Activated naive CD8-positive, alpha-beta T cell treated with anti-CD3 and anti-CD28 coated beads for 36 hours (primary cell): ENCODE data around the gene EBF4. TPM values are rescaled to one million over a fixed set of nuclear protein-coding genes. Genes with fewer than 3 reads are reported as not detected.
A peak's percentile ranks its signal among the peaks of the same experiment; 100 is the strongest.
"Not testable (repeated sequence)": the region's sequence is repeated elsewhere in the genome, so short reads cannot be mapped to it uniquely, and the experiment has no call there.

Experiments used
- DNase-seq: peaks from one replicate; pipeline ENCODE4 v3.0.0; 2021
- H3K27ac Mint-ChIP-seq: one replicate; pipeline ENCODE4 v1.8.0; 2022; ENCODE audit warnings: mild to moderate bottlenecking, moderate library complexity, mixed read lengths
- H3K27me3 Mint-ChIP-seq: one replicate; pipeline ENCODE4 v1.8.0; 2022; ENCODE audit warnings: mild to moderate bottlenecking, mixed read lengths
- H3K36me3 Mint-ChIP-seq: one replicate; pipeline ENCODE4 v1.8.0; 2021; ENCODE audit warnings: mild to moderate bottlenecking, mixed read lengths
- H3K4me1 Mint-ChIP-seq: one replicate; pipeline ENCODE4 v1.8.0; 2021; ENCODE audit warnings: mixed read lengths
- H3K4me3 Mint-ChIP-seq: one replicate; pipeline ENCODE4 v1.8.0; 2022; ENCODE audit warnings: mild to moderate bottlenecking, moderate library complexity, mixed read lengths
- H3K9me3 Mint-ChIP-seq: one replicate; pipeline ENCODE4 v1.8.0; 2022; ENCODE audit warnings: mixed read lengths
- total RNA-seq, 2 experiments: library from RNA; stranded (reverse); gene quantifications; one replicate each; pipeline ENCODE4 v1.2.3, GENCODE V29; 2021

Gene EBF4
- total RNA-seq, 2 experiments from 2014 or later: 0.66 to 0.98 TPM

DNA sequence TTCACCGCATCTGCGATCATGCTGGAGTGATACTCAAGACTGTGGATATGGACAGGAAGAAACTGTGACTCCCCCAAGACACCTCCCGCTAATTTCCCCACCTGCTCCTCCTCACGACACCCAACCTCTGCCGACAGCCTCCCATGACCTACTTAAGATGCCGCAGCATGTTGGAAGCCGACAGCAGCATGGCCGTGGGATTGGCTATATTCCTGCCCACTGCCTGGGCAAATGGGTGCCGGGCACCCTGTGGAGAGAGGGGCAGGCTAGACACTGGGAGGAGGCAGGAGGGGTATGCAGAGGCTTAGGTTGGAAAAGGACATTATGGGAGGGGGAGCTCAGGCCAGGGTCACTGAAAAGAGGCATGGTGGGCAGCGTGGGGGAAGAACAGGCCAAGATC, 33.0 kb upstream of the EBF4 start:
- Mint-ChIP-seq H3K36me3 (peaks cover 54% of the 10 kb centered on the region), H3K9me3 (no peaks in the 10 kb centered on the region), H3K27ac (no peak overlapping the region), H3K27me3 (peaks cover 1% of the 10 kb centered on the region), H3K4me3 (no peak overlapping the region), H3K4me1 (peaks cover 43% of the 10 kb centered on the region)
- DNase-seq: no peak

DNA sequence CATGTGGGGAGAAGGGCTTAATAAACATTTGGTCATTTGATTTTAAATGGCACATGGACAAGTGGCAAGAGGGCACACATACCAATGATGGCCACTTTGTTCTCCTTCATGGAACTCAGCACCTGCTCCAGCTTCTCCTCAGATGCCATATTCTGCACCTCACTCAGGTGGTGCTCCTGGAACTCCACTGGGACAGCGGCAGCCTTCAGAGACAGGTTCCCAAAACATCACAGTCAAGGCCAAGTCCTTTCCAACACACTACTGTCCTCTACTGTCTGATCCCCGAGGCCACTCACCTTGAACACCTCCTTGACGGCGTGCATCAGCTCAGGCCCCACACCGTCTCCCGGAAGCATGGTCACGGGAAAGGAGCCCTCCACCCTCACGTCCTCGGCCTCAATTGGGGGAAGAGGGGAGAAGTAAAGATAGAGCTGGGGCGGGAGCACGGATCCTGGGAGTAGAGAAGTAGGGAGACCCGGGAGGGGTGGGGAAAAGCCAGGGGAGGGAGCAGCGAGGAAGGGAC, 29.2 kb upstream of the EBF4 start:
- peak overlapping the region; percentile 97 for H3K27ac Mint-ChIP-seq
- no peaks in the 10 kb centered on the region for H3K9me3 Mint-ChIP-seq
- H3K4me1 Mint-ChIP-seq: peaks cover 22% of the 10 kb centered on the region
- peaks cover 22% of the 10 kb centered on the region for H3K36me3 Mint-ChIP-seq
- H3K4me3 Mint-ChIP-seq: peak overlapping the region; percentile 92
- DNase-seq: no peak
- H3K27me3 Mint-ChIP-seq: no peaks in the 10 kb centered on the region

DNA sequence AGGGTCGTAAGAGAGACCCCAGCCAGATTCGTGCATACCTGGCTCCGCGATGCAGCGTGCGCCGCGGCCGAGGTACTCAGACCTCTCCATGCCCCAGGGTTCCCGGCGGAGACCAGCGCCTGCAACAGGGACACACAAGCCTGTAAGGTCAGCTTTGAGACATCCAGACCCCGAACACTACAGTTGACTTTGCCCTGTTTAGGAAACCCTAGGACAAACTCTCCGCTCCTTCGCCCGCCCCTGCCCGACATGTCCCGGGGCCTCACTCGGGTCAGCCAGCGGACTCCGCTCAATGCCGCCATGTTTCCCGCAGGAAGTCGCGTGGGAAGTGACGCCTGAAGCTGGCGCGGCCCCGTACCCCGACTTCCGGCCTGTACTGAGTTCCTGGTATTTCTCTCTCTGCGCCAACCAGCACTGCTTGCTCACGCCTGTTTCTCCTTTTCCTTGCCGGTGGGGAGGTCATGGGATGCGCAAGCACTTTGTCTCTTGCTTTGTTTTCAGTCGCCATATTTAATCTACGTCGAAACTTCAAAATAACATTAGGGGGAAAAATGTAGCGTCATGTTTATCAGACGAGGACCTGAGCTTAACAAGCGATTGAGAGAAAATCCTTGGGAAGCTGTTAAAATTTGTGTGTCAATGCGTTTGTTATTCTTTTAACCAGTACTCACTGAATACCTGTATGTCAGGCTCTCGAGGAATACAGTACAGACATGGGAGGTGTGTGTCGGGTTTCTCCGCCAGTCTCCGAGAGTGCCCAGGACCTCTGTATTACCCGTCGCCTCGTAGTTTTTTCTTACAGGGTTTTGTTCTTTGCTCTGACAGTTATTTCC, 28.5 kb upstream of the EBF4 start, which contains the start of gene IDH3B:
Gene IDH3B (minus strand): TSS at position 330 of the 833 bp plus-strand sequence. CDS start 28 bp downstream, at position 302.
- DNase-seq: peak; percentile 91
- Mint-ChIP-seq H3K36me3 (peaks cover 15% of the 10 kb centered on the region), H3K9me3 (no peaks in the 10 kb centered on the region), H3K27ac (peak within 1 kb of the TSS; percentile 97), H3K4me3 (peak within 1 kb of the TSS; percentile 92), H3K27me3 (no peaks in the 10 kb centered on the region), H3K4me1 (peaks cover 22% of the 10 kb centered on the region)

DNA sequence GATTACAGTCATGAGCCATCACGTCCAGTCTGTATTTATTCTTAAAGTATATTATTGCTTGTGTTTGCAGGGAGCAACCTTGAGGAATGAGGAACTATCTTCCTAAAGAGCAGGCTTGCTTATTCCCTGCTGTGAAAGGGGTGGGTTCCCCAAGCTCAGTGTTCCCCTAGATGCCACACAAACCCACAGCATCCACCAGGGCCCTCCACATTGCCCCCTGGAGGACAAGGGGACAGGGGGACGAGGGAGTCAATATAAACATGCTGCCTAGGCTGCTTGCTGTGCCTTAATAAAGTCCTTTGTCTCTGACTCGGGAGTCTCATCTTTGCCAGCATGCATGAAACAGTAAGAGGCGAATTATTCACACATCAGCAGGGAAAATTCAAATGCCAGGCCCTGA, 20.6 kb upstream of the EBF4 start:
- H3K27ac Mint-ChIP-seq: no peak overlapping the region
- H3K36me3 Mint-ChIP-seq: no peaks in the 10 kb centered on the region
- H3K4me3 Mint-ChIP-seq: no peak overlapping the region
- no peaks in the 10 kb centered on the region for H3K4me1 Mint-ChIP-seq
- H3K27me3 Mint-ChIP-seq: no peaks in the 10 kb centered on the region
- no peak for DNase-seq
- no peaks in the 10 kb centered on the region for H3K9me3 Mint-ChIP-seq

DNA sequence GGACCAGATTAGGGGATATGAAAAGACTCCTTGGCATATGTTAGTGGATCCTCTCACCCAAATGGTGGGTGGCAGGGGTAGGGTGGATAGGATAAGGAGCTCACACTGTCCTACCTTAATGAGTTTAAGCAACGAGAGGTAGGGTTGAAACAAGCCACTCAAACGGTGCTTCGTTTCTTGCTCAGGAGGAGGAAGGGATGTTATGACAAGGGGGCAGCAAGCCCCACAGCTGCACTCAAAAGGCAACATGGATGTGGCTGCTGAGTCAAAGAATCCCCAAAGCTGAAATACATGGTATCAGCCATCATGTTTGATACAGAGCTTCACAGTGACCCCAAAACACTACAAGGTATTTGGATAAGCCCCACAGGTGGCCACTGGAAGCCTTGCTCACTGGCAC, 20.1 kb upstream of the EBF4 start:
- no peaks in the 10 kb centered on the region for H3K36me3 Mint-ChIP-seq
- no peak for DNase-seq
- no peaks in the 10 kb centered on the region for H3K9me3 Mint-ChIP-seq
- no peak overlapping the region for H3K27ac Mint-ChIP-seq
- H3K4me3 Mint-ChIP-seq: no peak overlapping the region
- no peaks in the 10 kb centered on the region for H3K27me3 Mint-ChIP-seq
- no peaks in the 10 kb centered on the region for H3K4me1 Mint-ChIP-seq

DNA sequence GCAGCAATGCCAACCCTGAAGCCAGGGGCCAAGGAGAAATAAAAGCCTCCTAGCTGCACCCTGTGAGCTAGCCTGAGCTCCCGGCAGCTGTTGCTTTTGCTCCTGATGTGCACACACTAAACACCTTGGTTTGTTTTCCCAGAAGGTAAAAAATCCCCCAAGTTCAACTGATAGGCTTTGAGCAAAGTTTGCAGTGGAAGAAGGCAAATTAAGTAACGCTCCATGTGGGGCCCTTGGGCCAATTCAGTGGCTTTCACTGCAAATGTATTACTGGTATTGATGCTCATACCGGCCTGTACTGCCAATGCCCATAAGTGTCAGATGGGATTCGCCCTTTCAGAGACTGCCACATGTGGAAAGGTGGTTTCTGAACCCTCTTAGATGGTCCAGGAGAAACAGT, 19.1 kb upstream of the EBF4 start:
- Mint-ChIP-seq H3K9me3 (no peaks in the 10 kb centered on the region), H3K36me3 (no peaks in the 10 kb centered on the region), H3K27ac (no peak overlapping the region), H3K4me3 (no peak overlapping the region), H3K4me1 (no peaks in the 10 kb centered on the region), H3K27me3 (no peaks in the 10 kb centered on the region)
- DNase-seq: no peak

DNA sequence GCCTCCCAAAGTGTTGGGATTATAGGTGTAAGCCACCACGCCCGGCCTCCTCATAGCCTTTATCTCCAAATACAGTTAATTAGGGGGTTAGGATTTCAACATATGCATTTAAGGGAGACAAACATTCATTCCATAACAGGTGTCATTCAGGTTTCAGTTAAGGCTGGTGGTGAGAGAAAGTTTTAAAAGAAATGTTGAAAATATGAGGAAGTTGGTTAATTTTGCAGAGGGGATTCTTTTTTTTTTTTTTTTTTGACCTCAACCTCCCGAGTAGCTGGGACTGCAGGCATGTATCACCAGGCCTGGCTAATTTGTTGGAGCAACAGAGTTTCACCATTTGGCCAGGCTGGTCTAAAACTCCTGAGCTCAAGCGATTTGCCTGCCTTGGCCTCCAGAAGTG, 12.5 kb upstream of the EBF4 start:
- peaks cover 27% of the 10 kb centered on the region for H3K27me3 Mint-ChIP-seq
- H3K9me3 Mint-ChIP-seq: no peaks in the 10 kb centered on the region
- H3K4me3 Mint-ChIP-seq: no peak overlapping the region
- DNase-seq: no peak
- H3K36me3 Mint-ChIP-seq: no peaks in the 10 kb centered on the region
- H3K4me1 Mint-ChIP-seq: no peaks in the 10 kb centered on the region
- H3K27ac Mint-ChIP-seq: no peak overlapping the region

DNA sequence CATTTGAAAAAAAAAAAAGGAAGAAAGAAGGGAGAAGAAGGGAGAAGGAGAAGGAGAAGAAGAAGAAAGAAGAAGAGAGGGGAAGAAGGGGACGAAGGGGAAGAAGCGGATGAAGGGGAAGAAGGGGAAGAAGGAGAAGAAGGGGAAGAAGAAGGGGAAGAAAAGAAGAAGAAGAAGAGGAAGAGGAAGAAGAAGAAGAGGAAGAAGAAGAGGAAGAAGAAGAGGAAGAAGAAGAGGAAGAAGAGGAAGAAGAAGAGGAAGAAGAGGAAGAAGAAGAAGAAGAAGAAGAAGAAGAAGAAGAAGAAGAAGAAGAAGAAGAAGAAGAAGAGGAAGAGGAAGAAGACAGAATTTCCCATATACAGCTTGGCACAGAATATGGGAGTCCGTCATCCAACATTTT, 10.5 kb upstream of the EBF4 start:
- peaks cover 33% of the 10 kb centered on the region for H3K27me3 Mint-ChIP-seq
- H3K36me3 Mint-ChIP-seq, H3K4me3 Mint-ChIP-seq, H3K9me3 Mint-ChIP-seq, DNase-seq, H3K27ac Mint-ChIP-seq, H3K4me1 Mint-ChIP-seq: not testable (repeated sequence)

DNA sequence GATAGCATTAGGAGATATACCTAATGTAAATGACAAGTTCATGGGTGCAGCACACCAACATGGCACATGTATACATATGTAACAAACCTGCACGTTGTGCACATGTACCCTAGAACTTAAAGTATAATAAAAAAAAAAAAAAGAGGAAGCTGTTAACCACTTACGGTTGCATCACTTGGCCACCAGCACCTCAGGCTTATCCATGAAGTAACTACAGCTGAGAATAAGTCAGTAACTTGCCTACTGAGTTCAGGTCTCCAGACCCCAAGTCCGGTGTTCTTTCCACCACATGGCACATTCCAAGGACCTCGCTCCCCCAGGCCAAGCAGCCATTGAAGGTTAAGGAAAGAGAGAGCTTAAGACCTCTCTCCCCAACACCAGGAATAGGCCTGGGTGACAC, 7.8 kb upstream of the EBF4 start:
- H3K27me3 Mint-ChIP-seq: peaks cover 33% of the 10 kb centered on the region
- not testable (repeated sequence) for H3K4me3 Mint-ChIP-seq, H3K36me3 Mint-ChIP-seq, H3K9me3 Mint-ChIP-seq, DNase-seq, H3K27ac Mint-ChIP-seq
- peaks cover 12% of the 10 kb centered on the region for H3K4me1 Mint-ChIP-seq

DNA sequence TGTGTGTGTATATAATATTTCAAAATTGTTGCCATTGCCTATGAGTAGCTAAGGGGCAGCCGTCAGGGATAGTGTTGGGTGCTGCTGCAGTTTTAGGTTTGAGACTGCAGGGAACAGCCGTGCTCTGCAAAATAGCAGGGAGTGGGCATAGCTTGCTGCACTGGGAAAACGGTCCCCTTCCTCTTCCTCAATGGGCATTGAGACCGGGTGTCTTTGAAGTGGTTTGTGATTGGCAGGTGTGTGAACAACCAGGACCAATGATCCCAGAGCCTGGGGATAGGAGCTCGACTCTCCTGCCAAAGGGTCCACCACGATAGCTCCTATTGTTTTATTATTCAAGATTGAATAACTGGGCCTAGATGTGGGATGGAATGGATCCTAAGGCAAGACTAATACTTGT, 5.1 kb upstream of the EBF4 start:
- Mint-ChIP-seq H3K9me3 (no peaks in the 10 kb centered on the region), H3K27ac (no peak overlapping the region), H3K36me3 (peaks cover 2% of the 10 kb centered on the region), H3K4me1 (peaks cover 17% of the 10 kb centered on the region), H3K27me3 (peaks cover 29% of the 10 kb centered on the region), H3K4me3 (no peak overlapping the region)
- DNase-seq: no peak

DNA sequence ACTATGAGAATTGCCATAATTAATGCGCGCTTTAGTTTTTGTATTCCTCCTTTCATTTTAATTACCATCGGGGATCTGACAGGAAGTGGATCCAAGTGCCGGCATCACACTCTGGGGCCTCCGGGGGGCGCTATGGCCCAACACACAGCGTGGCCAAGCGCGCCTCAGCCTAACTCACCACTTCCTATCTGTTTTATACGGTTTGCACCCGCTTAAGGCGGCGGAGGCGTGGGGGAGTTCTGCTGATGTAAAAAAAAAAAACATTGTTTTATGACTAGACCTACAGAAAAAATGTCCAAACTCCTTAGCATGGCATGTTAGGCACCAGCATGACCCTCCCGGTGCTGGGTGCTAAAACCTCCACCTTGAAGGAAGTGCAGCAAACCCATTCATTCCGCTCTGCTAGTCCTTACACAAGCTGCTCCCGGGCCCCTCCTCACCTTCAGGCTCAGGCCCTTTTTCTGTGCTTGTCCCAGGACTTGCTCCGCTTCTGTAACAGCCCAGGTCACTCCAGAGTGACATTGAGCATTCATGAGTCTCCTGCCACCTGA, 4.5 kb upstream of the EBF4 start:
- H3K9me3 Mint-ChIP-seq: no peaks in the 10 kb centered on the region
- H3K4me3 Mint-ChIP-seq: no peak overlapping the region
- H3K27ac Mint-ChIP-seq: no peak overlapping the region
- H3K27me3 Mint-ChIP-seq: peaks cover 24% of the 10 kb centered on the region
- H3K4me1 Mint-ChIP-seq: peaks cover 17% of the 10 kb centered on the region
- peak; percentile 81 for DNase-seq
- H3K36me3 Mint-ChIP-seq: peaks cover 2% of the 10 kb centered on the region

DNA sequence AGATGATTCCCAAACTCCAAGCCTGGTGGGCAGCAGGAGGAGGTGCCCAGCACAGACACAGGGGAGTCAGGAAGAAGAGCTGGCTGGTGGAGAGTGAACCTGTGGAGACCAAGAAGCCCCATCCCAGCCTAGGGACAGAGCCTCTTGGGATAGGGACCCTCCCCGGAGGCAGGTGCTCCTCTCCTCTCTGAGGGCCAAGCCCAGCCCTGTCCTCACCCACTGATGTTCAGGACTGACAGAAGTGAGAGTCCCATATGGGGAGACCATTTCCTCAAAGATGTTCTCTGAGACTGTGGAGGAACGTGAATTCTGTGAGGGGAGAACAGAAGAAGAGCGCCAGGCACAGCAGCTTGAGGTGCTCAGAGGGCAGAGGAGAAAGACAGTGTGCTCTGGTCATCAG, 2.4 kb upstream of the EBF4 start:
- Mint-ChIP-seq H3K9me3 (no peaks in the 10 kb centered on the region), H3K27me3 (peaks cover 35% of the 10 kb centered on the region), H3K4me1 (peaks cover 17% of the 10 kb centered on the region), H3K27ac (no peak overlapping the region), H3K4me3 (no peak overlapping the region), H3K36me3 (peaks cover 2% of the 10 kb centered on the region)
- DNase-seq: no peak

DNA sequence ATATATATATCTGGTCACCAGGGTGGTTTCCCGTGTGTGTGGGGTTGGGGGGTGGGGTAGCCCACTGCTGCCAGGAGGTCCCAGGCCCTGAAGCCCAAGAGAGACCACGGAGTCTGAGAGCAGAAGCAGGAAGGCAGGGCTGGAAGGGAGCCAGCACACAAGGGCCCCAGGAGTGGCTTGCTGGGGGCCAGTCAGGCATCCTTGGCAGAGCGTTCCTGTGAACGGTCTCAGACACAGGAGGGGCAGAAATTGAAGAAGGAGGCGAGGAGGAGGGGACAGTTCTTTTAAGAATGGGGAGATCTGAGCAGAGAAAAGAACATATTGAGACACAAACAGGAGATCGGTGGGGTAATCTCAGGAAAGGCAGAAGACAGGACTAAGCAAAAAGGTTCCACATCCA, 1.9 kb upstream of the EBF4 start:
- Mint-ChIP-seq H3K9me3 (no peaks in the 10 kb centered on the region), H3K4me1 (peaks cover 17% of the 10 kb centered on the region), H3K36me3 (peaks cover 2% of the 10 kb centered on the region), H3K27ac (no peak overlapping the region), H3K4me3 (no peak overlapping the region), H3K27me3 (peaks cover 34% of the 10 kb centered on the region)
- no peak for DNase-seq

DNA sequence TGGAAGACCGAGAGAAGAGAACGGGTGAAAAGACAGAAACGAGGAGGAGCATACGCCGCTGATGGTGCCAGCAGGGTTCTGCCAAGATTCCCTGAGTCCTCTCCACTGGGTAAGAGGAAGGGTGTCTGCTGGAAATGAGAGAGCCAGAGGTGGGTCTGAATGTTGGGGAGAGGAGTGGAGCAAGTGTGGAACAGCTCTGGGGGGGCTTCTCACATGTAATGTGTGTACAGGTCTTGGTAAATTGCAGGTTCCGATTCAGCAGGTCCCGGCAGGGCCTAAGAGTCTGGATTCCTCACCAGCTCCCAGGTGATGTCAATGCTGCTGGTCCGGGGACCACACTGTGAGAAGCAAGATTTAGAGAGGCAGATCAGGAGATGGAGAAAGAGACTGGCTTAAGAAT, 1.5 kb upstream of the EBF4 start:
- Mint-ChIP-seq H3K27ac (no peak overlapping the region), H3K9me3 (no peaks in the 10 kb centered on the region), H3K4me1 (peaks cover 17% of the 10 kb centered on the region), H3K4me3 (peak overlapping the region; percentile 81), H3K36me3 (peaks cover 2% of the 10 kb centered on the region), H3K27me3 (peaks cover 37% of the 10 kb centered on the region)
- no peak for DNase-seq

DNA sequence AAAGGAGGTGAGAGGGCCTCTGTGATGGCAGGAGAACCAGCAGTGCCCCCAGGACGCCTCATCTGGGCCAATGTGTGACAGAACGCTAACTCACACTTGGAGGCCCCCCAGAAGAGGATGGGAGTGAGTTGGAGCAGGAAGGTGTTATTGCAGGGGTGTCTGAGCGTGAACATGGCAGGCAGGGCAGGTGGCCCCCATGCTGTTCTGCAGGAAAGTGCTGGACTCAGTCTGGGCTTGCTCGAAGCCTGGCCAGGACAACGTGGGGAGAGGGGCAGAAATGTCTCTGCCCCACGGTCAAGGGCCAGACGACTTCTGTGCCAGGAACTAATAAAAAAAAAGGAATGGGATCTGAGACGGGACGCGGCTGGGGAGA, 931 bp upstream of the EBF4 start:
- Mint-ChIP-seq H3K4me1 (peaks cover 17% of the 10 kb centered on the region), H3K36me3 (peaks cover 2% of the 10 kb centered on the region), H3K9me3 (no peaks in the 10 kb centered on the region), H3K27me3 (peaks cover 38% of the 10 kb centered on the region), H3K27ac (no peak overlapping the region), H3K4me3 (peak overlapping the region; percentile 81)
- DNase-seq: no peak

DNA sequence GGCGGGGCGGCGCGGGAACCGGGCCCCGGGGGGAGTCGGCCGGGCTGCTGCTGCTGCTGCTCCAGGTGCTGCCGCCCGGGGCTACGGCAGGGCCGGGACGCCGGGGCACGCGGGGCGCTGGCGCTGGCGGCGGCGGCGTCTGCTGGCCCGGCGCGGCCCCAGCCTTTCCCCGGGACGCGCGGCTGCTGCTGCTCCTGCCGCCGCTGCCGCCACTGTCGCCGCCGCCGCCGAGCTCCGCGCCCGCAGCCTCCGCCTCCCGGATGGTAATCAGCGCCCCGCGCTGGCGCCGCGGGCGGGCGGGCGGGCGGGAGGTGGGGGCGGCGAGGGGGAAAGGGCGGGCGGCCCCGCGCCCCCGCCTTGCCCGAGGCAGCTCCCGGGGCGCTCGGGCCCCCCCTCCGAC, 306 bp downstream of the EBF4 start:
- peak; percentile 24 for DNase-seq
- Mint-ChIP-seq H3K9me3 (no peaks in the 10 kb centered on the region), H3K27ac (no peak overlapping the region), H3K4me1 (peaks cover 13% of the 10 kb centered on the region), H3K36me3 (peaks cover 2% of the 10 kb centered on the region), H3K27me3 (peaks cover 38% of the 10 kb centered on the region), H3K4me3 (no peak overlapping the region)
